Hematopoietic multipotent progenitor cell treated with erythropoietin and hydrocortisone succinate and interleukin-3 and kit ligand, for 15 days (in vitro differentiated cells): ENCODE measurements around the gene SRC.

Experiments
- DNase-seq: peaks from one replicate; pipeline ENCODE4 v3.0.0-alpha.2; 2015; ENCODE audit warnings: low spot score

The SRC gene

DNA sequence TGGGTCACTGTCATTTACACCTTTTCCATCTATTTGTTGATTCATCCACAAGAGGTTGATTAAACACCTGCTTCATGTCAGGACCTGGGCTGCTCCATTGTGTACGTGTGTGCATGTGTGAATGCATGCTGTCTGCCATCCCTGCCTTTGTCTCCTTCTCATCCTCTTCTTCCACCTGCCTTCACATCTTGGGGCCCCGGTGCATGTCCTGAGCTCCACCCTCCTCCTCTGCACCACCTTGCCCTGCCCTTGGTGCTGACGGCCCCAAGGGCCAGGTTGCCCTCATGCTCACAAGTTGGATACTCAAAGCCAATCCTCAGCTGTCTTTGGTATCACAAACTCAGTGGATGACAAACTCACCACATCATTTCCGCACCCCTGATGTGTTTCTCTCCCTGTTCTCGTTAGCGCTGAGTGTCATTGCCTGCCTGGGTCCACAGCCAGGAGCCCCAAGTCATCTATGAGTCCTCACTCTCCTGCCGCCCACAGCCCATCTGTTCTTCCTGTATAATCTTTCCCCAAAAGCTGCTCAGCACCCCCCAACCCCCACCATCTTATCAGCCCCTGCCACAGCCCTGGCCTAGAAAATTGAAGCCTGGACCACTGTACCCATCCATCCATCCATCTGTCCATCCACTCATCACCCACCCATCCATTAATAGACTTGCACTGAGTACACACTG, 85.0 kb downstream of the SRC start:
- no peak for DNase-seq

GRCh38 chr20:37431786-37432185, 85.8 kb downstream of the SRC start:
- DNase-seq = no peak

DNA sequence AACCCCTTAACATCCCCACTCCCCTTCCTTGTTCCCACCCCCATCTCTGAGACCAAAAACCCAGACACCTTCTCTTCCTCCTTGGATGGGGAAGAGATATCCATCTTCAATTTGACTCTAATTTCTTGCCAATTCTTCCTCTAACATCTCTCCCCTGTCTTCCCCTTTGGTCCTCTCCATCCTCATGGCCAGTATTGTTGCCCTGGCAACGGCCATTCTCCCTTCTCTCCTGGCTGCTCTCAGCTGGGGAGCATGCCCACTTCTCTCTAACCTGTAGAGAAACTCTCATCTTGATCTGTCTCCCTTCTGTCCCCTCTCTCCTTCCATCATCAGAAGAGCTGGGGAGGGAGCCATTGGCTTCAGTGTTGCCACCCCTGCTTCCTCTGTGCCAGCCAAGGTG, 86.7 kb downstream of the SRC start:
- no peak for DNase-seq

- no peak for DNase-seq
These were observed 89.7 kb downstream of the SRC start for GRCh38 chr20:37435607-37436006.

GRCh38 chr20:37436527-37437186, 90.7 kb downstream of the SRC start:
- no peak for DNase-seq

- DNase-seq = no peak
These were observed 91.7 kb downstream of the SRC start for GRCh38 chr20:37437676-37438075.

DNA sequence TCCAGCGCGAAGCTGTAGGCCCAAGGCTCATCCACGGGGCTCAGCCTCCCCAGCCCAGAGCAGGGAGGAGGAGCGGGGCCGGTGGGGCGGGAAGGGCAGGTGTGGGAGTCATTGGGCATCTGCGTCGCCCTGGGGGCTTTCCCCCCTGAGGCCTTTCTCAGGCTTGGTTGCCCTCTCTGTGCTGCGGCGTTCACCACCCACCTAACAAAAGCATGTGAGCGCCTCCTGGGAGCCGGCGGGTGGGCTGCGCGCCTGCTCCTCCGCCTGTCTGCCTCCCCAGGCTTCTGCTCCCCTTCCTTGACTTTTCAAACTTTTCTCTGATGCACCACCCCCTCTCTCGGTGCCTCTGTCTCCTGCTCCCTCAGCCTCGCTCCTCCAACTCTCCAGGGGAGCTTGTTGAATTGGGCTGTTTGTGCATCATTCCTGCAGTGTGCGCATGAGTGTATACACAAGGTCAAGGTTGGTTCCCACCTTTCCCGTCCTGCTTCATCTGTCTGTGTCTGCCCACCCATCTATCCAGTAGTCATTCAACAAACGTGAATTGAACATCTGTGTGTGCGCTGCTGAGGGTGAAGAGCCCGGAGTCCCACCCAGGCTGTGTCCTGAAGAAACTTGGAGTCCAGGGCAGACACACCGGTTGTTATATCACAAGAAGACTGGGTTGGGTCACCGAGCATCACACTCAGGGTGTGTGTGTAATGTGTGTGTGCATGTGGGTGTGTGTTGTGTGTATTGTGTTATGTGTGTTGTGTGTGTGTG, 92.7 kb downstream of the SRC start:
- DNase-seq = no peak

GRCh38 chr20:37439223-37439933, 93.4 kb downstream of the SRC start:
- DNase-seq = no peak

- no peak for DNase-seq
These were observed 95.1 kb downstream of the SRC start for GRCh38 chr20:37441023-37441422.

DNA sequence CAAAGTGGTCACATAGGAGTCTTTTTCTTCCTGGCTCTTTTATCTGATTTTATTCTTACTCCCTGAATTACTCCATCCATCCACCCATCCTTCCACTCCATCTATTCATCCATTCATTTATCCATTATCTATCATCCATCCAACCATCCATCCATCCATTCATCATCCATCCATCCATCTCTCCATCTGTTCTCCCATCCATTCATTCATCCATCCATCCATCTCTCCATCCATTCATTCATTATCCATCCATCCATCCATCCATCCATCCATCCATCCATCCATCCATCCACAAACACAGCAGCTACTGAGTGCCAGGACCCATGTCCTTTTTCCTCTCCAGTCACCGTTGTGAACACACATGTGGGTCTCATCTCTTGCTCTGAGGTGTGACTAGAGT, 96.6 kb downstream of the SRC start:
- no peak for DNase-seq

DNA sequence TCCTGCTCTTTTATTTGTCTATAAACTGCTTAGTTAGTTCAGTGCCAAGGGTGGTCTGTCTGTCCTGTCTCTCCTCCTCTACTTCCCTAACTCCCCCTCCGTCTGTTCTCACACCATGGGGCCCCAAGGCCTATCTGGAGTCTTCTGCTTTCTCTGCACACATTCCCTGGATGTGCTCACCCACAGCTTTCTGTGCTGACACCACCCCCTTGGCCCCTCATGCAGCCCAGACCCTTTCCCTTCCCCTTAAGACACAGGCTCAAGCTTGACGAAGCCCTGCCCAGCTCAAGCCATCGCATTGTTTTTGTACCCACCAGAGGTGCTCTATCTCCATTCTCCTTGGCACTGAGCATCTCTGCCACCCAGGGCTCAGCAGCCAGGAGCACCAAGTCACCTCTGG, 97.0 kb downstream of the SRC start:
- DNase-seq = no peak

DNA sequence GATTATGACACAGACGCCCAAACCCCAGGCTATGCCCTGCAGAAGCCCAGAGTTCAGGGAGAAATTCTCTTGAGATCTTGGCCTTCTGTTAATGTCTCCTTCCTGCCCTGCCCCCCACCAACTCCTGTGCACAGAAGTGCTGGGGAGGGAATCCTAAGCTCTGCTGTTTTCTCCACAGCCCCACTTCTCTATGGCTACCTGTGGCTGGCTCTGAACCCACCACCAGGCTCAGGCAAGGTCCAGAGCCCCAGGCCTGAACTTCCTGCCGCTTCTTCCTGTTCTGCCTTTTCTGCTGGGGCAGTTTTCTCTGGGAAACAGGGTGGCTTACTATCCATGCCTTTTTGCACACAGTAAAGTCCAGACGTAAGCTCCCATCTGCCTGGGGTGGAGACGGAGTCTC, 97.7 kb downstream of the SRC start:
- DNase-seq = no peak

DNA sequence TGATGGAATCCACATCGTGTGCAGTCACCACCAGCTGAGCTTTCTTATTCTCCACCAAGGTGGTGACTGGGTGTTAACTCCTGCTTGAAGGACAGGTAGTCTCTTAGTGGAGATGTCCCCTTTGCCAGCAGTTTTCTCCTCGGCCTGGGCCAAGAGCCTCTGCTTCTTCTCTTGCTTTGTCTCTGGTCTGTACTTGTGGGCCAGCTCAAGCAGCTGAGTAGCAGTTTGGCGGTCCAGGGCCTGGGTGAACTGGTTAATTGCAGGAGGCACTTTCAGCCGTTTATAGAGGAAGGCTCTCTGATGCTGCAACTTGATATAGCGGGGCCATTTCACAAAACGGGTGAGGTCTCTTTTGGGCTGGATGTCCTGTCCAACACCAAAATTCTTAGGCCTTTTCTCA, 99.1 kb downstream of the SRC start:
- DNase-seq = no peak

DNA sequence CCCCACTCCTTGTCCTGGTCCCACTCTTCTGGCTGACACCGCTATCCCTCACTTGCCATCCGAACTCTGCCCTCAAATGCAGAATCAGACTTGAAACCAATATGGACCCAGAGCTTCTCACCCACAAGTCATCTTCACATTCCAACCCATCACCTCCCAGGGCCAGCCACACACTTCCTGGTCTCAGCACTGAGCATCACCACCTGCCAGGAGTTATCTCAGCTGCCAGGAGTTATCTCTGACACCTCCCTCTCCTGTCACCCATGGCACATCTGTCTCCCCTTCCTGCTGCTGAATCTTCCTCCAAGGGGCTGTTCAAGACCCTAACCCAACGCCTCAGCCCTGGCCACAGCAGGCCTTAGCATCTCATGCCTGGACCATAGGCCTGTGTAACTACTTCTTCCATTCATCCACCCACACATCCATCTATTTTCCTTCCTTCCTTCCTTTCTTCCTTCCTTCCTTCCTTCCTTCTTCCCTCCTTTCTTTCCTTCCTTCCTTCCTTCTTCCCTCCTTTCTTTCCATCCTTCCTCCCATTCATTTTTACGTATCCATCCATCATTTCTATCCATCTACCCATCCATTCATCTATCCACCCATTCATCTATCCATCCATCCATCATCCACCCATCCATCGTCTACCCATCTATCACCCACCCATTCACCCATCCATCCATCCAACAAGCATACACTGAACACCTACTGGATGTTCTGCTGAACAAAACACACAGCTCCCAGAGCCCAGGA, 100.5 kb downstream of the SRC start:
- DNase-seq = no peak

DNA sequence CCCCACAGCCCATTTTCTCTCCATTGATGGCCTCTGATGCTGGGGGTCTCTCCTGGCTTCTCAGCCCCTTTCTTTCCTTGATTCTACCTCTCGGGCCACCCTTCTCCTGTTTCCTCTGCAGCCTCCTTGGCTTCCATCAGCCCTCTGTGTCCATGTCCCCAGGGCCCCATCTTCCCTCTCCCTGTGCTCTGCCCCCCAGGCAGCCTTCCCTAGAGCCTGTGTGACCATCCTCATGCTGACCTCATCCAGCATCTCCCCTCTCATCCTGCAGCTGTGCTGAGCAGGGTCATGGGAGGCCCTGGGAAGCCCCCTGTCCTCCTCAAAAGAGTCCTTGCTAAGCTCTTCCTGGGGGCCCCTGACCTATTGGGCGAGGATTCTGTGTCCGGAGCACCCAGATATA, 101.7 kb downstream of the SRC start:
- DNase-seq = no peak

- no peak for DNase-seq
These were observed 103.3 kb downstream of the SRC start for GRCh38 chr20:37449276-37449675.

- DNase-seq = no peak
These were observed 104.4 kb downstream of the SRC start for GRCh38 chr20:37450344-37450743.

- DNase-seq = no peak
These were observed 105.7 kb downstream of the SRC start for GRCh38 chr20:37451616-37452015.

GRCh38 chr20:37452236-37452635, 106.3 kb downstream of the SRC start:
- DNase-seq = no peak

GRCh38 chr20:37453288-37453687, 107.3 kb downstream of the SRC start:
- no peak for DNase-seq

DNA sequence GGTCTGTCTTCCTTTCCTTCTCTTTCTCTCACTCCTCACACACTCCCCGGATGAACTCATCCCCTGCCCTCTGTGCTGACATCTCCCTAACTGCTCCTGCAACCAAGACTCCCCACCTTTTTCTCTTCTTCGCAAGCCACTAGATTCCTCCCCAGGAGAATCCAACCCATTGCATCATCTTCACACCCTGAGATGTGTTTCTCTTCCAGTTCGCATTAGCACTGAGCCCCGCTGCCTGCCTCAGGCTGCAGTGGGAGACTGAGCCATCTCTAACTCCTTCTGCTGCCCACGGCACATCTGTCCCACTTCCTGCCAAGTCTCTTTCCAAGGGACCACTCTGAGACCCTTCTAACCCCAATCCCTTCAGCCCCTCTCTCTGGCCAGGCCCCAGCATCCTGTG, 107.9 kb downstream of the SRC start:
- no peak for DNase-seq
